H1 (cell line): Measurements from ENCODE around the gene CCDC192. TPM values are rescaled to one million over a fixed set of nuclear protein-coding genes. Genes with fewer than 3 reads are reported as not detected.

Source experiments
- CTCF ChIA-PET: fragments of 300-600 bp; sonication (Branson Sonifier 250); formaldehyde crosslinking; loops from one replicate; lab custom pipeline; 2021; ENCODE audit not compliant: partially characterized antibody; lab: Charles Lee
- POLR2A ChIA-PET: fragments of 300-600 bp; sonication (Branson Sonifier 250); formaldehyde crosslinking; loops from one replicate; lab custom pipeline; 2021; ENCODE audit warnings: inconsistent platforms; ENCODE audit not compliant: partially characterized antibody; lab: Charles Lee
- DNase-seq, 2 experiments: peaks; one replicate each; pipeline versions ENCODE4 v3.0.0 to v3.0.0-alpha.2; 2010 to 2022; ENCODE audit warnings: low spot score in 2 of 2, low read depth in 1 of 2, mixed read lengths in 1 of 2
- FAIRE-seq: peaks from 2 replicates; lab custom pipeline; 2011; peaks lifted over from hg19 to GRCh38; lab: Jason Lieb, UNC
- H2AFZ ChIP-seq: 2 replicates; pipeline ENCODE4 v1.8.1; 2012; ENCODE audit warnings: low read length, inconsistent platforms
- H2AK5ac ChIP-seq: 2 replicates; pipeline ENCODE4 v1.6.1; 2013; ENCODE audit warnings: low read depth, low read length
- H2BK120ac ChIP-seq: replicated peaks from 2 replicates; pipeline ENCODE3; 2013; ENCODE audit warnings: low read depth, low read length, inconsistent platforms
- H2BK12ac ChIP-seq: 2 replicates; pipeline ENCODE4 v1.6.1; 2013; ENCODE audit warnings: low read depth, low read length
- H2BK15ac ChIP-seq: 2 replicates; pipeline ENCODE4 v1.6.1; 2013; ENCODE audit warnings: low read length
- H2BK20ac ChIP-seq: 2 replicates; pipeline ENCODE4 v1.6.1; 2013; ENCODE audit warnings: low read length
- H2BK5ac ChIP-seq: 2 replicates; pipeline ENCODE4 v1.6.1; 2013; ENCODE audit warnings: low read depth, low read length
- H3K14ac ChIP-seq: 2 replicates; pipeline ENCODE4 v1.6.1; 2013; ENCODE audit warnings: inconsistent platforms; ENCODE audit not compliant: insufficient read length
- H3K18ac ChIP-seq: 2 replicates; pipeline ENCODE4 v1.6.1; 2013; ENCODE audit warnings: low read length; ENCODE audit errors: extremely low read depth
- H3K23ac ChIP-seq: 2 replicates; pipeline ENCODE4 v1.6.1; 2013; ENCODE audit warnings: inconsistent platforms; ENCODE audit not compliant: insufficient read length
- H3K23me2 ChIP-seq: 2 replicates; pipeline ENCODE4 v1.6.1; 2013; ENCODE audit warnings: low read depth, low read length
- H3K27ac ChIP-seq: 2 replicates; pipeline ENCODE4 v1.6.1; 2011; ENCODE audit warnings: low read depth, low read length, inconsistent platforms
- H3K27me3 ChIP-seq, 4 experiments: replicated peaks in 1 of 4; 1 replicate in 1 of 4; 2 replicates in 3 of 4; pipeline versions ENCODE4 v1.6.1 to v1.8.1; 2011 to 2013; ENCODE audit warnings: low read length in 3 of 4, mild to moderate bottlenecking in 3 of 4, inconsistent platforms in 2 of 4, mixed read lengths in 2 of 4, moderate library complexity in 1 of 4; ENCODE audit not compliant: control insufficient read depth in 3 of 4, insufficient read depth in 3 of 4; ENCODE audit errors: extremely low read depth in 1 of 4
- H3K36me3 ChIP-seq, 4 experiments: 2 replicates each; pipeline versions ENCODE4 v1.6.1 to v1.8.1; 2011 to 2013; ENCODE audit warnings: mild to moderate bottlenecking in 4 of 4, low read length in 3 of 4, moderate library complexity in 2 of 4, control low read depth in 1 of 4, inconsistent platforms in 1 of 4; ENCODE audit not compliant: insufficient read depth in 4 of 4, control insufficient read depth in 2 of 4
- H3K4ac ChIP-seq: replicated peaks from 2 replicates; pipeline ENCODE3; 2013; ENCODE audit warnings: low read length, low read depth, mixed read lengths, inconsistent platforms; ENCODE audit not compliant: insufficient read length
- H3K4me1 ChIP-seq, 4 experiments: replicated peaks in 1 of 4; 1 replicate in 1 of 4; 2 replicates in 3 of 4; pipeline versions ENCODE4 v1.6.1 to v1.8.1; 2011 to 2013; ENCODE audit warnings: low read length in 3 of 4, inconsistent platforms in 2 of 4, mixed read lengths in 1 of 4; ENCODE audit not compliant: insufficient read depth in 4 of 4, control insufficient read depth in 3 of 4
- H3K4me2 ChIP-seq, 2 experiments: 2 replicates each; pipeline versions ENCODE4 v1.6.1 to v1.8.1; 2011 to 2013; ENCODE audit warnings: low read depth in 2 of 2, low read length in 2 of 2, control low read depth in 1 of 2, inconsistent platforms in 1 of 2, mild to moderate bottlenecking in 1 of 2; ENCODE audit not compliant: insufficient read depth in 1 of 2
- H3K4me3 ChIP-seq, 4 experiments: fragments of 200-600, 300-600 bp in 1 of 4; sonication (generic), shearing (Covaris generic), sonication (Bioruptor Twin) in 1 of 4; 2 replicates each; pipeline versions ENCODE4 v1.5.1 to v1.8.1; 2011 to 2016; ENCODE audit warnings: low read length in 4 of 4, low read depth in 3 of 4, control low read depth in 2 of 4, inconsistent platforms in 2 of 4, mild to moderate bottlenecking in 2 of 4, mixed read lengths in 1 of 4, moderate library complexity in 1 of 4; ENCODE audit not compliant: insufficient read depth in 2 of 4; ENCODE audit errors: extremely low read depth in 1 of 4
- H3K56ac ChIP-seq: replicated peaks from 2 replicates; pipeline ENCODE3; 2013; ENCODE audit warnings: low read depth, mild to moderate bottlenecking, mixed read lengths, low read length, inconsistent platforms; ENCODE audit not compliant: insufficient read length
- H3K79me1 ChIP-seq: 2 replicates; pipeline ENCODE4 v1.6.1; 2013; ENCODE audit warnings: low read depth, low read length, control low read depth
- H3K79me2 ChIP-seq, 2 experiments: 2 replicates each; pipeline versions ENCODE4 v1.6.1 to v1.8.1; 2012 to 2013; ENCODE audit warnings: low read length in 2 of 2, mild to moderate bottlenecking in 2 of 2, inconsistent platforms in 1 of 2; ENCODE audit not compliant: insufficient read depth in 2 of 2, control insufficient read depth in 1 of 2
- H3K9ac ChIP-seq, 4 experiments: replicated peaks in 1 of 4; 1 replicate in 1 of 4; 2 replicates in 3 of 4; pipeline versions ENCODE4 v1.6.1 to v1.8.1; 2011 to 2013; ENCODE audit warnings: low read depth in 3 of 4, low read length in 3 of 4, control low read depth in 2 of 4, mild to moderate bottlenecking in 2 of 4, moderate library complexity in 2 of 4, inconsistent platforms in 1 of 4; ENCODE audit errors: extremely low read depth in 1 of 4
- H3K9me3 ChIP-seq, 2 experiments: 2 replicates each; pipeline versions ENCODE4 v1.6.1 to v1.8.1; 2012 to 2013; ENCODE audit warnings: mild to moderate bottlenecking in 2 of 2, moderate library complexity in 2 of 2, control low read depth in 1 of 2, inconsistent platforms in 1 of 2, low read depth in 1 of 2, low read length in 1 of 2, mixed read lengths in 1 of 2; ENCODE audit not compliant: insufficient read depth in 2 of 2
- H4K20me1 ChIP-seq, 2 experiments: replicated peaks in 1 of 2; 2 replicates each; pipeline versions ENCODE3 to v1.8.1; 2011 to 2013; ENCODE audit warnings: inconsistent platforms in 2 of 2, low read length in 2 of 2, mild to moderate bottlenecking in 1 of 2; ENCODE audit not compliant: insufficient read depth in 2 of 2, control insufficient read depth in 1 of 2
- H4K5ac ChIP-seq: 2 replicates; pipeline ENCODE4 v1.6.1; 2013; ENCODE audit warnings: low read length, low read depth, mixed read lengths, inconsistent platforms; ENCODE audit not compliant: insufficient read length
- H4K8ac ChIP-seq: 2 replicates; pipeline ENCODE4 v1.8.0; 2013; ENCODE audit warnings: mild to moderate bottlenecking, moderate library complexity, low read length, inconsistent platforms; ENCODE audit not compliant: insufficient read depth; ENCODE audit errors: extremely low read depth
- H4K91ac ChIP-seq: replicated peaks from 2 replicates; pipeline ENCODE3; 2013; ENCODE audit warnings: low read length, mixed read lengths, inconsistent platforms; ENCODE audit not compliant: insufficient read length
- CREB1 ChIP-seq: IDR thresholded peaks from 2 replicates; pipeline ENCODE4 v1.6.1; 2012; ENCODE audit warnings: inconsistent platforms
- CTCF ChIP-seq, 3 experiments: IDR thresholded peaks; 1 replicate in 2 of 3; 2 replicates in 1 of 3; pipeline versions ENCODE4 v1.5.1 to v1.6.1; 2011; ENCODE audit warnings: low read length in 3 of 3, mild to moderate bottlenecking in 3 of 3, inconsistent platforms in 2 of 3, low read depth in 1 of 3, moderate library complexity in 1 of 3; ENCODE audit not compliant: insufficient read depth in 1 of 3; ENCODE audit errors: control extremely low read depth in 1 of 3
- HDAC2 ChIP-seq, 2 experiments: fragments of 300-600 bp in 1 of 2; sonication (generic) in 1 of 2; IDR thresholded peaks; 2 replicates each; pipeline ENCODE4 v1.6.1; 2011 to 2012; ENCODE audit warnings: low read depth in 2 of 2, low read length in 2 of 2, mild to moderate bottlenecking in 2 of 2, moderate library complexity in 2 of 2, borderline replicate concordance in 1 of 2, inconsistent platforms in 1 of 2
- SRF ChIP-seq: IDR thresholded peaks from 2 replicates; pipeline ENCODE4 v1.6.1; 2011; ENCODE audit warnings: mild to moderate bottlenecking, low read depth, low read length, moderate library complexity
- TBP ChIP-seq: IDR thresholded peaks from 2 replicates; pipeline ENCODE4 v1.6.1; 2011; ENCODE audit warnings: low read depth, low read length, improper control_type of control experiment
- WGBS, 2 experiments: shearing (Covaris generic) in 1 of 2; methylation state at CpG; one replicate each; pipeline versions ENCODE4 v1.1.6 to v1.1.7; 2013 to 2015; ENCODE audit warnings: low lambda C conversion rate in 2 of 2, mixed read lengths in 2 of 2, inconsistent platforms in 1 of 2, low coverage in 1 of 2, missing lambda C conversion rate in 1 of 2; ENCODE audit not compliant: insufficient replicate concordance in 2 of 2, insufficient coverage in 1 of 2, insufficient read length in 1 of 2; ENCODE audit errors: extremely low coverage in 1 of 2, missing lambda C conversion rate in 1 of 2; 5-methylcytosine and 5-hydroxymethylcytosine counted together
- polyA plus RNA-seq, 7 experiments: library from polyadenylated mRNA; depleted of rRNA in 3 of 7; stranded (reverse) in 5 of 7; unstranded in 2 of 7; fragments of >200 nt in 5 of 7; fragments of 200-250 nt in 2 of 7; gene quantifications; 1 replicate in 5 of 7; 2 replicates in 1 of 7; 4 replicates in 1 of 7; pipeline versions ENCODE4 v1.2.1 to v1.2.3, GENCODE V29; 2011 to 2013; ENCODE audit warnings: missing spikeins in 2 of 7, mixed read lengths in 2 of 7
- total RNA-seq: library from RNA; stranded (reverse); fragmentation: NEBNext Ultra II Directional; extraction: Animal tissue kit (Norgen Biotek cat#: 25700); gene quantifications from 2 replicates; pipeline ENCODE4 v1.2.1, GENCODE V29; 2021

Gene CCDC192
- total and polyA plus RNA-seq, 2 of the 8 experiments (the other 6 are each of a cell fraction or from before 2014, with no cell fraction given), result 0.61 TPM; not detected in 1

- no peak overlapping the region for H2BK5ac ChIP-seq
- H2BK12ac ChIP-seq, result no peak overlapping the region
- no peaks in the 10 kb centered on the region for H3K36me3 ChIP-seq
- no peak overlapping the region for H2BK120ac ChIP-seq
- H3K9me3 ChIP-seq, result no peaks in the 10 kb centered on the region
- H3K27ac ChIP-seq, result no peak overlapping the region
- no peak overlapping the region for H3K14ac ChIP-seq
- H3K4me3 ChIP-seq, result no peak overlapping the region
- no peaks in the 10 kb centered on the region for H3K23me2 ChIP-seq
- no peaks in the 10 kb centered on the region for H3K27me3 ChIP-seq
- H4K8ac ChIP-seq, result no peak overlapping the region
- no peak overlapping the region for H4K91ac ChIP-seq
- H3K4ac ChIP-seq, result no peak overlapping the region
- DNase-seq (no peak), FAIRE-seq (no peak)
- H3K18ac ChIP-seq, result no peak overlapping the region
- POLR2A ChIA-PET, result no interaction called here
- no peak overlapping the region for H3K56ac ChIP-seq
- no peak overlapping the region for H3K9ac ChIP-seq
- H3K79me2 ChIP-seq, result no peaks in the 10 kb centered on the region
- H3K79me1 ChIP-seq, result no peaks in the 10 kb centered on the region
- CTCF ChIA-PET, result interaction anchor here (0.7 to 1.5 kb wide), 3 partner anchors 12 to 94 kb away, joined by 3 to 6 read pairs (median 3); no protein-coding TSS in a partner anchor
- no peak overlapping the region for H2AK5ac ChIP-seq
- no peak overlapping the region for H2BK20ac ChIP-seq
- no peak overlapping the region for H3K4me2 ChIP-seq
- no peaks in the 10 kb centered on the region for H4K20me1 ChIP-seq
- H3K23ac ChIP-seq, result no peak overlapping the region
- WGBS, 2 experiments, result 52% methylated on average over 3 of the region's 3 CpGs; no CpG with 5 or more reads in 1 of the 2 experiments
- H2BK15ac ChIP-seq, result no peak overlapping the region
- peaks cover 0 to 3% (median 0%) of the 10 kb centered on the region in 4 experiments; a peak in 1 of 7 replicates for H3K4me1 ChIP-seq
- no peak overlapping the region for H4K5ac ChIP-seq
- no peak overlapping the region for H2AFZ ChIP-seq
- TF ChIP-seq SRF (no peak), TBP (no peak), HDAC2 (IDR thresholded peaks at IDR 0.05; ENCODE audit: borderline replicate concordance in 1 of 2, low read depth in 2 of 2, low read length in 2 of 2) (no peak), CTCF (IDR thresholded peaks at IDR 0.05; ENCODE audit: control extremely low read depth in 1 of 3, insufficient read depth in 1 of 3, low read depth in 1 of 3, low read length in 3 of 3) (no peak), CREB1 (no peak)
These were observed 256.1 kb downstream of the CCDC192 start for GRCh38 chr5:127959152-127959764.
